Measurements from ENCODE around the gene KCNG4.

DNA sequence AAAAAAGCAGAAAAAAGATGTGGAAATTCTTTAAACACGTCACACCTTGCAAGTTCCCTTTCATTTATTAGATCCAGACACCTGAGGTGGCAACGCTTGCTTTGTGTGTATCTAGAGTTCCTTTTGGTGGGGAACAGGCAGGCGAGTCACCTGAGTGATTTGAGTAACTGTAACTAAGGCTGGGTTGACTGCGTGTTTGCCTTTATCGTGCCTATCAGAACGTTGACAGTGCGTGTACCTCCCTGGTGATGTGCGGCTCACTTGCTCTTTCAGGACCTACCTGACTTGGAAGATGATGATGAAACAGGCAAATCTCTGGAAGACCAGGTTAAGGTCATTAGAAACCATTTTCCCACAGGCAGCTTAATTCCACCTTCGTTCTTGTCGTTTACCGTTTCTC lies 65.4 kb downstream of the KCNG4 start:
- TF ChIP-seq POLR2A (IDR thresholded peaks at IDR 0.05), result no peak
- TF ChIP-seq, protein P1, sequence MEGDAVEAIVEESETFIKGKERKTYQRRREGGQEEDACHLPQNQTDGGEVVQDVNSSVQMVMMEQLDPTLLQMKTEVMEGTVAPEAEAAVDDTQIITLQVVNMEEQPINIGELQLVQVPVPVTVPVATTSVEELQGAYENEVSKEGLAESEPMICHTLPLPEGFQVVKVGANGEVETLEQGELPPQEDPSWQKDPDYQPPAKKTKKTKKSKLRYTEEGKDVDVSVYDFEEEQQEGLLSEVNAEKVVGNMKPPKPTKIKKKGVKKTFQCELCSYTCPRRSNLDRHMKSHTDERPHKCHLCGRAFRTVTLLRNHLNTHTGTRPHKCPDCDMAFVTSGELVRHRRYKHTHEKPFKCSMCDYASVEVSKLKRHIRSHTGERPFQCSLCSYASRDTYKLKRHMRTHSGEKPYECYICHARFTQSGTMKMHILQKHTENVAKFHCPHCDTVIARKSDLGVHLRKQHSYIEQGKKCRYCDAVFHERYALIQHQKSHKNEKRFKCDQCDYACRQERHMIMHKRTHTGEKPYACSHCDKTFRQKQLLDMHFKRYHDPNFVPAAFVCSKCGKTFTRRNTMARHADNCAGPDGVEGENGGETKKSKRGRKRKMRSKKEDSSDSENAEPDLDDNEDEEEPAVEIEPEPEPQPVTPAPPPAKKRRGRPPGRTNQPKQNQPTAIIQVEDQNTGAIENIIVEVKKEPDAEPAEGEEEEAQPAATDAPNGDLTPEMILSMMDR (IDR thresholded peaks at IDR 0.05), result no peak
- no peak for TF ChIP-seq POLR2AphosphoS5 (IDR thresholded peaks at IDR 0.05)
